ENCODE results near the gene SH3RF3.

The SH3RF3 gene

GRCh38 chr2:109407276-109408042, 278.5 kb downstream of the SH3RF3 start:
- TF ChIP-seq CTCF (IDR thresholded peaks at IDR 0.05; ENCODE audit: low read length, missing control alignments) = no peak
- H3K4me3 ChIP-seq (replicated peaks; ENCODE audit: low read depth, low read length) = no peak overlapping the region
- DNase-seq (ENCODE audit: low read depth) = no peak

- no peak for DNase-seq (ENCODE audit: low read depth)
- no peak overlapping the region for H3K4me3 ChIP-seq (replicated peaks; ENCODE audit: low read depth, low read length)
- TF ChIP-seq CTCF (IDR thresholded peaks at IDR 0.05; ENCODE audit: low read length, missing control alignments) = no peak
These were observed 279.0 kb downstream of the SH3RF3 start for GRCh38 chr2:109408043-109408335.

GRCh38 chr2:109409321-109410038, 280.5 kb downstream of the SH3RF3 start:
- no peak for TF ChIP-seq CTCF (IDR thresholded peaks at IDR 0.05; ENCODE audit: low read length, missing control alignments)
- H3K4me3 ChIP-seq (replicated peaks; ENCODE audit: low read depth, low read length) = no peak overlapping the region
- DNase-seq (ENCODE audit: low read depth) = no peak

GRCh38 chr2:109410039-109410815, 281.2 kb downstream of the SH3RF3 start:
- no peak overlapping the region for H3K4me3 ChIP-seq (replicated peaks; ENCODE audit: low read depth, low read length)
- TF ChIP-seq CTCF (IDR thresholded peaks at IDR 0.05; ENCODE audit: low read length, missing control alignments) = no peak

GRCh38 chr2:109411640-109412325, 282.8 kb downstream of the SH3RF3 start:
- no peak for DNase-seq (ENCODE audit: low read depth)
- H3K4me3 ChIP-seq (replicated peaks; ENCODE audit: low read depth, low read length) = no peak overlapping the region
- TF ChIP-seq CTCF (IDR thresholded peaks at IDR 0.05; ENCODE audit: low read length, missing control alignments) = no peak

More at GRCh38 chr2:109410039-109410815, 281.2 kb downstream of the SH3RF3 start:
- DNase-seq (ENCODE audit: low read depth) = no peak

GRCh38 chr2:109415581-109416013, 286.6 kb downstream of the SH3RF3 start:
- H3K4me3 ChIP-seq (replicated peaks; ENCODE audit: low read depth, low read length) = no peak overlapping the region
- DNase-seq (ENCODE audit: low read depth) = no peak
- no peak for TF ChIP-seq CTCF (IDR thresholded peaks at IDR 0.05; ENCODE audit: low read length, missing control alignments)
